ENCODE data around the gene OSGIN1. TPM values are rescaled to one million over a fixed set of nuclear protein-coding genes. Genes with fewer than 3 reads are reported as not detected.

Gene OSGIN1
- total RNA-seq, 4 donors from 2014 or later = 17.3 to 99.7 (median 75.2) TPM

- peaks cover 0 to 56% (median 0%) of the 10 kb centered on the region in 3 donors for H3K36me3 ChIP-seq
- H3K4me1 ChIP-seq = no peaks in the 10 kb centered on the region
- H3K9me3 ChIP-seq = no peaks in the 10 kb centered on the region
- no peak for DNase-seq
- H3K4me3 ChIP-seq = no peak overlapping the region
- no peaks in the 10 kb centered on the region for H3K27me3 ChIP-seq
- no peak overlapping the region for H3K27ac ChIP-seq
- no peak for TF ChIP-seq CTCF (IDR thresholded peaks at IDR 0.05)
- no peak for TF ChIP-seq POLR2A (IDR thresholded peaks at IDR 0.05)
Measured at GRCh38 chr16:83908798-83909197, 44.2 kb upstream of the OSGIN1 start.

DNA sequence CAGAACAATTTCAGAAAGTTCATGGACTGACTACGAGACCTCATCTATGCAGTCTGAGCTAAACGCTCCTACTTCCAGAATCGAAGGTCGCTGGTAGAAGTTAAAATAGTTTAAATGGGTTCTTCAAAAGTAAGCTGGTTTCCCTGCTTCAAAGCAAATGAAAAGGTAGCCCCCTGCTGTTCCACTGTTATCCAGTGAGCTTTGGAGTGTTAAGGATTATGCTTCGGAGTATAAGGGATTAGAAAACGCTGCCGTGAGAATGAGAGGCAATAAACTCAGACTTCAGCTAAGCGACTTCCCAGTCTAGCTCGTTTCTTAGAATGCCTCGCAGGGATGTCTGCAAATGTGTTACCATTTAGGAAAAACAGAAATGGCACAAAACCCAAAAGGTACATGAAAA, 41.8 kb upstream of the OSGIN1 start:
- DNase-seq = no peak
- no peaks in the 10 kb centered on the region for H3K9me3 ChIP-seq
- no peak for TF ChIP-seq CTCF (IDR thresholded peaks at IDR 0.05)
- no peak for TF ChIP-seq POLR2A (IDR thresholded peaks at IDR 0.05)
- H3K4me1 ChIP-seq = no peaks in the 10 kb centered on the region
- H3K4me3 ChIP-seq = no peak overlapping the region
- H3K36me3 ChIP-seq = peaks cover 0 to 78% (median 7%) of the 10 kb centered on the region in 3 donors
- no peaks in the 10 kb centered on the region for H3K27me3 ChIP-seq
- no peak overlapping the region for H3K27ac ChIP-seq

DNA sequence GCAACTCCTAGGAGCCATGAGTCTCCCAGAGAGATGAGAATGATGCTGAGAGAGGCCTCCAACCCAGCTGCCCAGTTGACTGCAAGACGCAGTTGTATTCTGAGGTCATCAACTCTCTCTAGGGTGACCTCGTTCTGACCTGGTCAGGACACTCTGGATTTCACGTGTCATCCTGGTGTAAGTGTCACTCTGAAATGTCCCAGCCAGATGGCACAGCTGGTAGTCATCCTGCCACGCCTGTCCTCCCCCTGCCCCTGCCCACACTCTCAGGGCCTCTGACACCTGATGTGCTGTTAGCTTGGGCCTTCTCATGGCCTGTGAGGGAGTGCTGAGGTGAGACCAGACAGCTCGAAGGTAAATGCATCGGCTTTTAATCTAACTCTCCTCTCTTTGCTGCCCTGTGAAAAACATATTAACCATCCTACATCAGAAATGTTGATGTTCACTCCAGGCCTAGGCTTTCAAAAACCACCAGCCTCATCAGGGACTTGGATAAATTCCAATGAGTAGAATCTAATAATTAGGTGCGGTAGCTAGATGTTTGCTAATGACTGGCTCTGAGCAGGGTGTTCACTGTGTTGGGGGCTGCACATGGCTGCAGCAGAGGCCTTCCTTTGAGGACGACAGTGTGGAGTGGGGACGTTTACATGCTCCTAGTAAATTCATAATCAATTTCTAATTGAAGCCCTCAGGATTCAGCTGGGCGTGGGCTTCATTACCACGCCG, 40.4 kb upstream of the OSGIN1 start:
- no peak for DNase-seq
- H3K27ac ChIP-seq = no peak overlapping the region
- TF ChIP-seq POLR2A (IDR thresholded peaks at IDR 0.05) = no peak
- TF ChIP-seq CTCF (IDR thresholded peaks at IDR 0.05) = no peak
- H3K9me3 ChIP-seq = no peaks in the 10 kb centered on the region
- no peaks in the 10 kb centered on the region for H3K4me1 ChIP-seq
- no peak overlapping the region for H3K4me3 ChIP-seq
- H3K27me3 ChIP-seq = no peaks in the 10 kb centered on the region
- peaks cover 0 to 82% (median 7%) of the 10 kb centered on the region in 3 donors for H3K36me3 ChIP-seq

DNA sequence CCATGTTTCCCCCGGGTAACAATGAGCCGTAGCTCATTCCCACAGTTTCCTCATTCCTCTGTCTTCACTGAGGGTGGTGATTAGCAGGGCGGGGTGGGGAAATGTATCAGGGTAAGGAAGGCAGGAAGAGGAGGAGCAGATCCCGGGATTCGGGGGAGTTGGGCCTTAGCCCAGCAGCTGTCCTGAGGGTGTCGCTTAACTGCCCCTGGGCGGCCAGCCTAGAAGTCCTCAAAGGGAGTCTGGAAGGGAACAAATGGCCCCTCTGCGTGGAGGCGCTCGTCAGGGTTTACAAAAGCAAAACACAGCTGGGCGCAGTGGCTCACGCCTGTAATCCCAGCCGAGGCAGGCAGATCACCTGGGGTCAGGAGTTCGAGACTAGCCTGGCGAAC, 39.8 kb upstream of the OSGIN1 start:
- Histone ChIP-seq H3K4me3 (no peak overlapping the region), H3K9me3 (no peaks in the 10 kb centered on the region), H3K27ac (no peak overlapping the region), H3K36me3 (peaks cover 0 to 82% (median 7%) of the 10 kb centered on the region in 3 donors), H3K4me1 (no peaks in the 10 kb centered on the region), H3K27me3 (no peaks in the 10 kb centered on the region)
- DNase-seq = no peak
- TF ChIP-seq CTCF (IDR thresholded peaks at IDR 0.05) (no peak), POLR2A (IDR thresholded peaks at IDR 0.05) (no peak)

DNA sequence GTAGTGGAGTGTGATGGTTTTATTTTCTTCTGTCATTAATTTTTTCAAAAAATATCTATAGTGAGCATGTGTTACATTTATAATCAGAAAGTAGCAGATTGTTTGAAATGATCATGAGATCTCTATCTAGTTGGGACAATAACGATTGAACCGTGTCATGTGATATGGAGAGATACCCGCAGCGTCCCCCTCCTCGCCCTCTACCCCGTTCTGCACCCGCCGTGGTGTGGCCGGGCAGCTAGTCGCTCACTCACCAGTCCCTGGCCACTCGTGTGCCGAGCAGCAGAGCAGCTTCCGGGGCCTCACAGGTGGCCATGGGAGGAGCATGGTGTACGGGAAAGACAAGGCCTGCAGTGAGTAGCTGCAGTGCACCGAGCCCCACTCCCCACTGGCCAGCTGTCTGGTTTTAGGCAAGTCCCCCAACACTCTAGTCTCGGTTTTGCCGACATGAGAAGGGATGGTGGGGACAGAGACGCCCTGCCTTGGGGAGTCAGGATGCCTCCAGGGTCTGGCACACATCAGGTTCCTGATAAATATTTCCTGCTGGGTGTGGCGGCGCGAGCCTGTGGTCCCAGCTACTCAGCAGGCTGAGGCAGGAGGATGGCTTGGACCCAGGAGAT, 38.8 kb upstream of the OSGIN1 start:
- TF ChIP-seq CTCF (IDR thresholded peaks at IDR 0.05) = no peak
- no peak for TF ChIP-seq POLR2A (IDR thresholded peaks at IDR 0.05)
- no peaks in the 10 kb centered on the region for H3K27me3 ChIP-seq
- no peaks in the 10 kb centered on the region for H3K4me1 ChIP-seq
- no peaks in the 10 kb centered on the region for H3K9me3 ChIP-seq
- no peak for DNase-seq
- H3K27ac ChIP-seq = no peak overlapping the region
- H3K4me3 ChIP-seq = no peak overlapping the region
- H3K36me3 ChIP-seq = peaks cover 0 to 83% (median 7%) of the 10 kb centered on the region in 3 donors

Measured in Peyer's patch (tissue), 4 donors.